ENCODE results near the gene AOPEP.

- TF ChIP-seq CTCF (IDR thresholded peaks at IDR 0.05) (no peak), SIN3A (IDR thresholded peaks at IDR 0.05; ENCODE audit: borderline replicate concordance, insufficient read depth, low read depth, low read length) (no peak), REST (IDR thresholded peaks at IDR 0.05; ENCODE audit: insufficient read depth in 1 of 2, low read depth in 2 of 2, low read length in 1 of 2) (no peak), POLR2AphosphoS5 (IDR thresholded peaks at IDR 0.05; ENCODE audit: low read depth, low read length) (no peak)
Observed at GRCh38 chr9:95071450-95071849, 345.0 kb downstream of the AOPEP start.

Measured in Panc1 (cell line).